ENCODE results near the gene STXBP4.

STXBP4 gene

GRCh38 chr17:55174133-55174532 is 205.6 kb downstream of the STXBP4 start:
- H3K9me3 Mint-ChIP-seq = peaks cover 4% of the 10 kb centered on the region

GRCh38 chr17:55175788-55176427 is 207.3 kb downstream of the STXBP4 start:
- no peak for DNase-seq (ENCODE audit: low spot score in 2 of 2)
- H3K27me3 Mint-ChIP-seq = no peaks in the 10 kb centered on the region
- no peak overlapping the region for H3K4me3 Mint-ChIP-seq
- no peaks in the 10 kb centered on the region for H3K36me3 Mint-ChIP-seq (ENCODE audit: insufficient read depth)
- no peak overlapping the region for H3K27ac Mint-ChIP-seq (ENCODE audit: low read depth)
- peaks cover 4% of the 10 kb centered on the region for H3K9me3 Mint-ChIP-seq
- no peak for ATAC-seq (replicated peaks; ENCODE audit: extremely low read depth, poor library complexity, severe bottlenecking)
- no peaks in the 10 kb centered on the region for H3K4me1 Mint-ChIP-seq

More at GRCh38 chr17:55174133-55174532, 205.6 kb downstream of the STXBP4 start:
- Mint-ChIP-seq H3K4me3 (no peak overlapping the region), H3K27me3 (no peaks in the 10 kb centered on the region), H3K36me3 (ENCODE audit: insufficient read depth) (no peaks in the 10 kb centered on the region), H3K27ac (ENCODE audit: low read depth) (no peak overlapping the region), H3K4me1 (no peaks in the 10 kb centered on the region)
- DNase-seq (ENCODE audit: low spot score in 2 of 2) (no peak), ATAC-seq (replicated peaks; ENCODE audit: extremely low read depth, poor library complexity, severe bottlenecking) (no peak)

GRCh38 chr17:55177159-55177854 is 208.7 kb downstream of the STXBP4 start:
- ATAC-seq (replicated peaks; ENCODE audit: extremely low read depth, poor library complexity, severe bottlenecking) (no peak), DNase-seq (ENCODE audit: low spot score in 2 of 2) (no peak)
- H3K36me3 Mint-ChIP-seq (ENCODE audit: insufficient read depth) = no peaks in the 10 kb centered on the region
- H3K27me3 Mint-ChIP-seq = peaks cover 7% of the 10 kb centered on the region
- H3K27ac Mint-ChIP-seq (ENCODE audit: low read depth) = no peak overlapping the region
- H3K4me1 Mint-ChIP-seq = no peaks in the 10 kb centered on the region
- peaks cover 8% of the 10 kb centered on the region for H3K9me3 Mint-ChIP-seq
- H3K4me3 Mint-ChIP-seq = no peak overlapping the region

- Mint-ChIP-seq H3K4me1 (no peaks in the 10 kb centered on the region), H3K9me3 (peaks cover 13% of the 10 kb centered on the region), H3K27ac (ENCODE audit: low read depth) (no peak overlapping the region), H3K4me3 (no peak overlapping the region), H3K36me3 (ENCODE audit: insufficient read depth) (no peaks in the 10 kb centered on the region), H3K27me3 (peaks cover 11% of the 10 kb centered on the region)
- no peak for DNase-seq (ENCODE audit: low spot score in 2 of 2)
- ATAC-seq (replicated peaks; ENCODE audit: extremely low read depth, poor library complexity, severe bottlenecking) = no peak
Observed at GRCh38 chr17:55177855-55178217, 209.3 kb downstream of the STXBP4 start.

GRCh38 chr17:55186937-55187770 is 218.6 kb downstream of the STXBP4 start:
- H3K4me3 Mint-ChIP-seq = no peak overlapping the region

GRCh38 chr17:55190748-55191147 is 222.2 kb downstream of the STXBP4 start:
- ATAC-seq (replicated peaks; ENCODE audit: extremely low read depth, poor library complexity, severe bottlenecking) (no peak), DNase-seq (ENCODE audit: low spot score in 2 of 2) (no peak)
- no peak overlapping the region for H3K4me3 Mint-ChIP-seq
- peaks cover 7% of the 10 kb centered on the region for H3K27me3 Mint-ChIP-seq
- H3K27ac Mint-ChIP-seq (ENCODE audit: low read depth) = no peak overlapping the region
- no peaks in the 10 kb centered on the region for H3K36me3 Mint-ChIP-seq (ENCODE audit: insufficient read depth)
- H3K9me3 Mint-ChIP-seq = no peaks in the 10 kb centered on the region
- H3K4me1 Mint-ChIP-seq = no peaks in the 10 kb centered on the region

More at GRCh38 chr17:55186937-55187770, 218.6 kb downstream of the STXBP4 start:
- DNase-seq (ENCODE audit: low spot score in 2 of 2) = no peak
- peaks cover 6% of the 10 kb centered on the region for H3K27me3 Mint-ChIP-seq
- peaks cover 6% of the 10 kb centered on the region for H3K9me3 Mint-ChIP-seq
- no peak for ATAC-seq (replicated peaks; ENCODE audit: extremely low read depth, poor library complexity, severe bottlenecking)
- no peak overlapping the region for H3K27ac Mint-ChIP-seq (ENCODE audit: low read depth)
- H3K4me1 Mint-ChIP-seq = no peaks in the 10 kb centered on the region
- no peaks in the 10 kb centered on the region for H3K36me3 Mint-ChIP-seq (ENCODE audit: insufficient read depth)

GRCh38 chr17:55198690-55199370 is 230.3 kb downstream of the STXBP4 start:
- DNase-seq (ENCODE audit: low spot score in 2 of 2) (no peak), ATAC-seq (replicated peaks; ENCODE audit: extremely low read depth, poor library complexity, severe bottlenecking) (no peak)
- peaks cover 2% of the 10 kb centered on the region for H3K9me3 Mint-ChIP-seq
- no peaks in the 10 kb centered on the region for H3K4me1 Mint-ChIP-seq
- H3K36me3 Mint-ChIP-seq (ENCODE audit: insufficient read depth) = peaks cover 2% of the 10 kb centered on the region
- H3K4me3 Mint-ChIP-seq = no peak overlapping the region
- H3K27me3 Mint-ChIP-seq = peaks cover 30% of the 10 kb centered on the region
- H3K27ac Mint-ChIP-seq (ENCODE audit: low read depth) = no peak overlapping the region

GRCh38 chr17:55200904-55201303 is 232.3 kb downstream of the STXBP4 start:
- DNase-seq (ENCODE audit: low spot score in 2 of 2) (no peak), ATAC-seq (replicated peaks; ENCODE audit: extremely low read depth, poor library complexity, severe bottlenecking) (no peak)
- peaks cover 28% of the 10 kb centered on the region for H3K27me3 Mint-ChIP-seq
- H3K27ac Mint-ChIP-seq (ENCODE audit: low read depth) = no peak overlapping the region
- H3K4me1 Mint-ChIP-seq = no peaks in the 10 kb centered on the region
- H3K36me3 Mint-ChIP-seq (ENCODE audit: insufficient read depth) = peaks cover 3% of the 10 kb centered on the region
- no peak overlapping the region for H3K4me3 Mint-ChIP-seq
- H3K9me3 Mint-ChIP-seq = peaks cover 4% of the 10 kb centered on the region

GRCh38 chr17:55201308-55201932 is 232.9 kb downstream of the STXBP4 start:
- DNase-seq (ENCODE audit: low spot score in 2 of 2) (no peak), ATAC-seq (replicated peaks; ENCODE audit: extremely low read depth, poor library complexity, severe bottlenecking) (no peak)
- Mint-ChIP-seq H3K27ac (ENCODE audit: low read depth) (no peak overlapping the region), H3K27me3 (peaks cover 23% of the 10 kb centered on the region), H3K36me3 (ENCODE audit: insufficient read depth) (peaks cover 1% of the 10 kb centered on the region), H3K4me1 (no peaks in the 10 kb centered on the region), H3K9me3 (peaks cover 4% of the 10 kb centered on the region), H3K4me3 (no peak overlapping the region)

GRCh38 chr17:55202896-55203295 is 234.3 kb downstream of the STXBP4 start:
- Mint-ChIP-seq H3K4me3 (no peak overlapping the region), H3K4me1 (no peaks in the 10 kb centered on the region), H3K27ac (ENCODE audit: low read depth) (no peak overlapping the region), H3K36me3 (ENCODE audit: insufficient read depth) (peaks cover 1% of the 10 kb centered on the region), H3K9me3 (peaks cover 4% of the 10 kb centered on the region), H3K27me3 (peaks cover 19% of the 10 kb centered on the region)
- no peak for DNase-seq (ENCODE audit: low spot score in 2 of 2)
- no peak for ATAC-seq (replicated peaks; ENCODE audit: extremely low read depth, poor library complexity, severe bottlenecking)

- peaks cover 8% of the 10 kb centered on the region for H3K27me3 Mint-ChIP-seq
- no peak overlapping the region for H3K27ac Mint-ChIP-seq (ENCODE audit: low read depth)
- ATAC-seq (replicated peaks; ENCODE audit: extremely low read depth, poor library complexity, severe bottlenecking) (no peak), DNase-seq (ENCODE audit: low spot score in 2 of 2) (no peak)
- no peaks in the 10 kb centered on the region for H3K4me1 Mint-ChIP-seq
- H3K9me3 Mint-ChIP-seq = peaks cover 4% of the 10 kb centered on the region
- no peak overlapping the region for H3K4me3 Mint-ChIP-seq
- H3K36me3 Mint-ChIP-seq (ENCODE audit: insufficient read depth) = peaks cover 1% of the 10 kb centered on the region
Observed at GRCh38 chr17:55208078-55208812, 239.7 kb downstream of the STXBP4 start.
